Astrocyte of the spinal cord (primary cell): ENCODE measurements around the gene XXYLT1.

ENCODE experiments used
- DNase-seq: peaks from one replicate; pipeline ENCODE4 v3.0.0; 2011; ENCODE audit warnings: low read depth, low spot score
- H3K4me3 ChIP-seq: 2 replicates; pipeline ENCODE4 v1.5.1; 2011; ENCODE audit warnings: low read depth, mild to moderate bottlenecking, low read length, moderate library complexity
- in situ Hi-C: cut with HindIII; loops from 2 replicates; pipeline ENCODE4 v1.10.0; 2017; ENCODE audit warnings: low sequenced_read_pairs
- TF ChIP-seq, protein P1 (sequence below): IDR thresholded peaks from 2 replicates; pipeline ENCODE4 v1.5.1; 2012; ENCODE audit warnings: low read depth, mild to moderate bottlenecking, low read length, inconsistent platforms

Gene XXYLT1

DNA sequence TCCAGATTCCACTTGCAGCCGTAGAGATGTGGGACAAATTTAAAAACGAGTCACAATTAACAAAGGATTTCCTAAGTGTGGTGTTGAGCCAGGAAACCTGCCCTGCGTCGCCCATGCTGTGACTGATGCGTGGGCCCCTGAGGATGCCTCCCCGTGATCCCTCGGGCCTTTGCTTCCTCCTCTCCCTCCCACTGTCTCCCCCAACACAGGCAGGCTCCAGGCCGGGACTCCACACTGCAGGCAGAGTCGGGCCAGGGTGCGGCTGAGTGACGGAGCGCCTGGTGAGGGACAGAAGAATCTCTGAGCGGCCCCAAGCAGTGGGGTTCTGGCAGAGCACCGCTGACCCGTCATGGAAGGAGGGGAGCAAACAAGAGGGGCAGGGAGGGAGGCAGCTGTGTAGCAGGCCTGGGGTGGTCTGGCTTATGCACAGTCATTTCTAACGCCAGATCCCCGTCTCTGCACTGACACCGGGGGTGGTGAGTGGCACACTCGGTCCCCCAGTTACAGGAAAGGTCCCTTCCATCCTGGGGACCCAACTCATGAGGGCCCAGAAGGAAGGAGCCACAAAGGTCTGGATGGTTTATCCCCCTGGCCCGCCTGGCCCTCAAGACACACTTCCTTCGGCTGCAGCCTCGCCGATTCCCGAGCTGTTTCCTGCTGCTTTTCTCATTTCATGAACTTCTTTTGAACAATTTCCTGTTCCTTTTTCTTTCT lies 91.0 kb downstream of the XXYLT1 start:
- in situ Hi-C loops = no loop called here
- TF ChIP-seq, protein P1, sequence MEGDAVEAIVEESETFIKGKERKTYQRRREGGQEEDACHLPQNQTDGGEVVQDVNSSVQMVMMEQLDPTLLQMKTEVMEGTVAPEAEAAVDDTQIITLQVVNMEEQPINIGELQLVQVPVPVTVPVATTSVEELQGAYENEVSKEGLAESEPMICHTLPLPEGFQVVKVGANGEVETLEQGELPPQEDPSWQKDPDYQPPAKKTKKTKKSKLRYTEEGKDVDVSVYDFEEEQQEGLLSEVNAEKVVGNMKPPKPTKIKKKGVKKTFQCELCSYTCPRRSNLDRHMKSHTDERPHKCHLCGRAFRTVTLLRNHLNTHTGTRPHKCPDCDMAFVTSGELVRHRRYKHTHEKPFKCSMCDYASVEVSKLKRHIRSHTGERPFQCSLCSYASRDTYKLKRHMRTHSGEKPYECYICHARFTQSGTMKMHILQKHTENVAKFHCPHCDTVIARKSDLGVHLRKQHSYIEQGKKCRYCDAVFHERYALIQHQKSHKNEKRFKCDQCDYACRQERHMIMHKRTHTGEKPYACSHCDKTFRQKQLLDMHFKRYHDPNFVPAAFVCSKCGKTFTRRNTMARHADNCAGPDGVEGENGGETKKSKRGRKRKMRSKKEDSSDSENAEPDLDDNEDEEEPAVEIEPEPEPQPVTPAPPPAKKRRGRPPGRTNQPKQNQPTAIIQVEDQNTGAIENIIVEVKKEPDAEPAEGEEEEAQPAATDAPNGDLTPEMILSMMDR = no peak
- H3K4me3 ChIP-seq = no peak overlapping the region
- DNase-seq = no peak

DNA sequence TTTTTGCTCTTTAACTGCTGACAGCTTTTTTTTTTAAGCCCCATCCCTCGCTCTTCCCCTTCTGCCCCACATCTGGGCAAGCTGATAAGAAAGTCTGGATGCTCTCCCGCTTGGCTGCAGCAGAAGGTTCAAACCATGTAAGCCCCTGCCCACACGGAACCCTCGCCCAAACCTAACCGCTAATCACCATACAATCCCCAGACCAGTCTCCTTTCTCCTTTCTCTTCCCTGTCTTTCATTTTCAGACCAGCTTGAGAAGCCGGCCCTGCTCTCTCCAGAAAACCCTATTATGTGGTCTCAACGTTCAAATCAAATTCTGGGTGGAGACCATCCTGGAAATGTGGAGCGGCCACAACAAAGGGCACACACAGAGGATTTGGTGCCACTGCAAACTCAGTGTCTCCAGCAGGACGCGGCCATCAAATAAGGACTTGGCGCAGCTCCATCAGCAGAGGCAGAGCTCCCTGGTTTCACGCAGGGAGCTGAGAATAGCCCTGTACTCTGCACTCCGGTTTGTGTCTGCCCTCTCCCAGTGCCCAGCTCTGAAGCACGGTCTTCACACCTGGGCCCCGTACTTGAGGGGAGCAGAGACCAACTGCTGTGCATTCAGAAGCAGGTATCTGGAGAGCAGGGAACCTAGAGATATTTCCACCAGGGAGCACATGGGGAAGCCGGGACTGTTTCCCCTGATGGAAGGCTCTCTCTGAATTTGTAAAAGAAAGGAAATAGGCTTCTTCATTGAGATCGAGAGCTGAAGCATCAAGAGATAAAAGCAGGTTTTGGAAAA lies 92.6 kb downstream of the XXYLT1 start:
- DNase-seq = no peak
- no peak overlapping the region for H3K4me3 ChIP-seq
- TF ChIP-seq, protein P1 = no peak
- in situ Hi-C loops = no loop called here

DNA sequence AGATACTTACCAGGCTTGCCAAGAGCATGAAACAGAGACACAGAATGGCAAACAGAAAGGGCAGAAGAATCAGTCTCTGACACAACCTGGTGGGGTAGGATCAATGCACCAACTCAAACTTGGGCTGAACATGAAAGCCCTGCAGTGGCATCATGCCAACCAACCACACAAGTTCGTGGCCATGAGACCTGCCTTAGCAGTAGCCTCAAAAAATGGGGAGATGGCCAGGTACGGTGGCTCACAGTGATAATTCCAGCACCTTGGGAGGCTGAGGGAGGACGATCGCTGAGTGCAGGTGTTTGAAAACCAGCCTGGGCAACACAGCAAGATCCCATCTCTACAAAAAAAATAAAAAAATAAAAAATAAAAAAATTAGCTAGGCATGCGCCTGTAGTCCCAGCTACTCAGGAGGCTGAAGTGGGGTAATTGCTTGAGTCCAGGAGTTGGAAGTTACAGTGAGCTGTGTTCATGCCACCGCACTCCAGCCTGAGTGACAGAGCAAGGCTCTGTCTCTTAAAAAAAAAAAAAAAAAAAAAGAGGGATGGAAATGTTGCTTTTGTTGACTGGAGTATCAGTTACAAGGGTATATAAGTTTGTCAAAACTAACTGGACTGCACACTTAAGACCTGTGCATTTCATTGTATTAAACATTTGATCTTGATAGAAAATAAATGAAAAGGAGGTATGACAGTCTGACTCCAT lies 93.4 kb downstream of the XXYLT1 start:
- in situ Hi-C loops = no loop called here
- no peak overlapping the region for H3K4me3 ChIP-seq
- DNase-seq = no peak
- TF ChIP-seq, protein P1 = no peak

DNA sequence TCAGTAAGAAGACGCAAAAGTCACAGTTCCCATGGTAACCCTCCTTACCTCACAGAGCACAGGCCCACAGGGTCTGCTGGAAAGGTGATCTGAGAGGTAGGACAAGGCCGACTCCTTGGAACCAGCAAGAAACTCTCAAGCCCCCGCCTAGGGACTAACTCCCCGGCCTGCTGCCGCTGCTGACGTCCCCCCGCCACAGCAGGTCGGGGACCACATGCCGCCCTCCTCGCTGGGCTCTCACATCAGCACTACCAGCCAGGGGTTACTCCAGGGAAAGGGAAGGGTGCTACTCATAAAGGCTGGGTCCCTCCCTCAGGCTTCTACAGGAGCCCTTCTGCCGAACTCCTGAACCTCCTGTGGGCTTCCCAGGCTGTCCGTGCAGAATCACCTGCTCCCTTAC lies 94.2 kb downstream of the XXYLT1 start:
- no peak for DNase-seq
- H3K4me3 ChIP-seq = no peak overlapping the region
- in situ Hi-C loops = no loop called here

DNA sequence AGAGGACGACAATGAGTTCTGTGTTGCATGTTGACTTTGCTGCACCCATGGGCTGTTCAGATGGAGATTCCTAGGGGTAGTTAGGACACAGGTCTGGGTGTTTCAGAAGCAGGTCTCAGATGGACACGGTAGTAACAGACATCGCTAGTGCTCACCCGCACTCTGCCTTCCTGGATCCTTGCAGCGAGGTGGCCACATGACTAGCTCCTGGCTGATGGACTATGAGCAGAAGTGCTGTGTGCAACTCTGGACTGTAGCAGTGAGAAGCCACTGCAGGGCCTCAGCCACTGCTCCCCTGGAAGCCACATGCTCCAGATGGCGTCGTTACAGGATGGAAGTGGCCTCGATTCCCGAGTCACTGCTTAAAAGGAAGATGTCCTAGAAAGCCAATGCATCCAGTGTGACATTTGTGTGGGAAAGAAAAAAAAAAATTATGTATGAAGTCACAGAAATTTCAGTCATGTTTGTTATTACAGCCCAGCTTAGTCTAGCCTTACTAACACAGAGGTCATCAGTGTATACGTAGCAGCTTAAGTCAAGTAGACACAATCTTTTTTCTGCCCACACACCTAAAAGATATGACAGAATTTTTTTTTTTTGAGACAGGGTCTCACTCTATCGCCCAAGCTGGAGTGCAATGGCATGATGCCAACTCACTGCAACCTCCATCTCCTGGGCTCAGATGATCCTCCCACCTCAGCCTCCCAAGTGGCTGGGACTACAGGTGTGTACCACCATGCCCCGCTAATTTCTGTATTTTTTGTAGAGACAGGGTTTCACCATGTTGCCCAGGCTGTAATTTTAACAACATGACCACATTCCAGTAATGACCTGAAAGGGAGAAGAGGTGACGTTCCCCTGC lies 95.3 kb downstream of the XXYLT1 start:
- in situ Hi-C loops = no loop called here
- TF ChIP-seq, protein P1 = no peak
- DNase-seq = no peak
- H3K4me3 ChIP-seq = no peak overlapping the region

More for the DNA sequence above, 94.2 kb downstream of the XXYLT1 start:
- TF ChIP-seq, protein P1 = no peak

DNA sequence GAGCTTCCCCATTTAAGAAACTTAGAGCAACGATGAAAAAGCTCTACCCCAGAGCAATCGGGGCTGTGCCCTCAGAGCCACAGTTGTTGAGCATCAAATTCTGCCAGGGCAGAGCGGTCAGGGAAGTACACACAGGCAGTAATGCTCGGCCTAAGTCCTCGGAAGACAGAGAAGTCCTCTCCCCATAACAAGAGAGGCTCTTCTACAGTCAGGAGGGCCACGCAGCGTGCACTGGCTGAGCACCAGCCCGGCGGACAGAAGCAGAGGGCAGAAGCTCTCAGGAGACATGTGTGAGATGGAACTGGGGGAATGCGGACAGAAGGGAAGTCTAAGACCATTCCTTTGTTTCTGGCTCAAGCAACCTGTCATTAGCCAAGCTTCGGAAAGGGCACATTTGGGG lies 95.9 kb downstream of the XXYLT1 start:
- TF ChIP-seq, protein P1 = no peak
- in situ Hi-C loops = no loop called here
- H3K4me3 ChIP-seq = no peak overlapping the region
- no peak for DNase-seq
